GM18868 (cell line): ENCODE measurements around the gene RB1.
"Not testable (repeated sequence)": the region's sequence is repeated elsewhere in the genome, so short reads cannot be mapped to it uniquely, and the experiment has no call there.

Source experiments
- ATAC-seq: cut with Tn5 transposase; IDR thresholded peaks from one replicate; pipeline ENCODE4 v1.9.1; 2021; ENCODE audit warnings: mild to moderate bottlenecking, moderate library complexity; ENCODE audit not compliant: unreplicated experiment

Gene RB1

GRCh38 chr13:48446464-48446863, 142.9 kb downstream of the RB1 start:
- no peak for ATAC-seq

DNA sequence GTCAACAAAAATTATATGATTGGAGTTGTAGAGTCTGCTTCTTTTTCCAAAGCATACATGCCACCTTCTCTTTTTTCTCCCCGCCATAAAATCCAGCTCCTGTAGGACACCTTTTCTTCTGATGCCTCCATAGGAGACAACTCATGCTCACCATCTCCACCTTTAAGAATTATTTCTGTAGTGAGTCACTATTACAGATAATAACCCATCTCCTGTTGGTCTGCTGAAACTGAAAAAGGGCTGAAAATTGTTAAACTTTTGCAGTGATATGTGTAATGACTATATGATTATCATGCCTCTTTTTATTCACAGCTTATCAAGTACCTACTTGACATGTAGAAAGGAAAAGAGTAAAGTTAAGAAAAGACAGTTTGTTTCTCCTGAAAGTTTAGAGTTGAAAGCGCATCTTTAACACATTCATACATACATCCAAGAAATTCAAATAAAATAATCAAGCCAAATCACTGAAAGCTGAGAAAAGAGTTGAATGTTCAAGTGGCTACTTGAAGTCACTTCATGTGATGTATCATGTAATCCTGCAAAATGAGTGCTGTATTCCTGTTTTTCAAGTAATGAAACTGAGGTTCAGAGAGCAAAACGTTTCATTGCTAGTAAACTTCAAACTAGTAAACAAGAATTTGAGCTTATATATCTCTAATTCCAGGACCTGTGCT, 144.9 kb downstream of the RB1 start:
- no peak for ATAC-seq

DNA sequence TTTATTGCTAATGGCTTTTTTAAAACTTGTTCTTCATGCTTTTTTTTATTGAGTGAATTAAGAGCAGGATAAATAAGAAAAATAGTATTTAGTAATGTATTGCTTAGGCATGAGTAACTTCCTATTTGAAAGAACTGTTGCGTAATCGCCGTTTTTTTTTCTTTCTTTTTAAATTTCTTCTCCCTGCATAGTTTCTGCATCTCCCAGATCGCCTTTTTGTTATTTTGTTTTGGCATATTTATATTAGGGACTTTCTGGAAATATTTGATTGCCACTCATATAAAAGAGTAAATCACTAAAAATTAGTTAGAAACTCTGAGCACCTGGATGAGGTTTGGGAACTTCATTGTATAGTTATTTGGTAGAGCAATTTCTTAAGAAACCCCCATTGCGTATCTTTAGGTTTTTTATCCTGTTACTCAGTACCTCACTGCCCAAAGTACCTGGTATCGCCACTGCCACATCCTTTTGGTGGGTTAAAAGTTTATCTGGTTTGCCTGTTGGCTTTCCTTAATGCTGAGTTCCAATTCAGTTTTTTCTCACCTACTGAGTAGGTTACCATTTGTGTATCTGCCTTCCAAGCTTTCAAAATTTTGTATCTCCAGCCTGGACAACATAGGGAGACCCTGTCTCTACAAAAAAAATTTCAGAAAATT, 145.5 kb downstream of the RB1 start:
- ATAC-seq: no peak

- no peak for ATAC-seq
Measured at GRCh38 chr13:48449656-48450055, 146.1 kb downstream of the RB1 start.

DNA sequence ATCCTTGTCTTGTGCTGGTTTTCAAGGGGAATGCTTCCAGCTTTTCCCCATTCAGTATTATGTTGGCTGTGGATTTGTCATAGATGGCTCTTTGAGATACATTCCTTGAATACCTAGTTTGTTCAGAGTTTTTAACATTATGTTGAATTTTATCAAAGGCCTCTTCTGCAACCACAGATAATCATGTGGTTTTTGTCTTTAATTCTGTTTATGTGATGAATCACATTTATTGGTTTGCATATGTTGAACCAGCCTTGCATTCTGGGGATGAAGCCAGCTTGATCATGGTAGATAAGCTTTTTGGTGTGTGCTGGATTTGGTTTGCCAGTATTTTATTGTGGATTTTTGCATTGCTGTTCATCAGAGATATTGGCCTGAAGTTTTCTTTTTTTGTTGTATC, 147.6 kb downstream of the RB1 start:
- not testable (repeated sequence) for ATAC-seq

DNA sequence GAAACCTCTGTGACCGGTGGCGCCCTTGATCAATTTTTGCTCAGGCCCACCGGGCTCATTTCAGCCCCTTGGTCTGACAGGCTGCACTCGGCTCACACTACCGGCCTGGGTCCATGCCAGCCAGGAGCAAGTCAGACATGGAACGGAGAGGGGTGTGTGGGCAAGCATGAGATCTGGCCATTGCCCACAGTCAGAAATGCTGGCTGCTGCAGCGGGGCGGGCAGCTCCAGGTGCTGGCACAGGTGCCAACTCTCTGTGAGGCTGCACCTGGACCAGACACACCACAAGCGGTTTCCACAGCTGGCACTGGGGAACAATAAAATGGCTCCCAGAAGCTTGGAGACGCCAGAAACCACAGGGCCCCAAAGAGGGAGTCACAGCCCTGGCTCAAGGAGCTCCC, 153.0 kb downstream of the RB1 start:
- no peak for ATAC-seq

DNA sequence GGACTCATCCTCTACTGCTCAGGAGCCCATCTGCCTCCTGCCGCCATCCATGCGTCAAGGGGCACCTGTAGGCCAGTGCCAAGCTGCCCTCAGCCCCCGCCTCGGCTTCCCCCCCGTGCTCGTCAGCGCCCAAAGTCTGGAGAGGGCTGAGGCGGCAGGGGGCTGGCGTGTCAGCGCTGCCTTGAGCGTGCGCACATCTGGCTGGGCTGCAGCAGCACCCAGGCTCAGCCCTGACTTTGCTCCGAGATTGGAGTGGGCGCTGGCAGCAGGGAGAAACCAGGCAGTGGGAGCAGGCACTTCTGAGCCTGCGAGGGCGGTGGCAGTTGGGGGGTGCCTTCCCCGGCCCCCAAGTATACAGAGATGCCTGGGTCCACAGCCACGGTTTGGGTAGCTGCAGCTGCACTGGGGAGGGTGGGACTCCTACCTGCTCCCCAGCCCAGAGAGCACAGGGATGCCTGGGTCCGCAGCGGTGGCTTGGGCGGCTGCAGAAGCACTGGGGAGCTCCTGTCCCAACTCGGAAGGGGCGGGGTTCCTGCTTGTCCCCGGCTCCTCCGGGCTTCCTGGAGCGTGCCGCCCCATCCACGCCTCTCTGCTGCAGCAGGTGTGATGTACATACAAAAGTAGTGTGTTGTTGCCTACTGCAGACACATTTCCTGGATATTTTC, 154.2 kb downstream of the RB1 start:
- no peak for ATAC-seq

DNA sequence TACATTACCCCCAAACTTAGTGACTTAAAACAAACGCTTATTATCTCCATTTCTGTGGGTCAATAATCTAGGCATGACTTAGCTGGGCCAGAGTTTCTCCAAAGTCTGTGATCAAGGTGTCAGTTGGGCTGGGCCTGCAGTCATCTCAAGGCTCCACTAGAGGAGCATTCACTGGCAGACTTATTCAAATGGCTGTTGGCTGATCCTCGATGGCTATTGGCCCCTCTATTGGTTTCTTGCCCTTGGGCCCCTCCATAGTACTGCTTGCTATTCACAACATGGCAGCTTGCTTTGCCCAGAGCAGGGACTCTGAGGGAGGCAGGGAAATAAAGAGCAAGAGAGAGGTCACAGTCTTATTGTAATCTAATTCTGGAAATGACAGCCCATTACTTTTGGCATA, 171.7 kb downstream of the RB1 start:
- no peak for ATAC-seq

DNA sequence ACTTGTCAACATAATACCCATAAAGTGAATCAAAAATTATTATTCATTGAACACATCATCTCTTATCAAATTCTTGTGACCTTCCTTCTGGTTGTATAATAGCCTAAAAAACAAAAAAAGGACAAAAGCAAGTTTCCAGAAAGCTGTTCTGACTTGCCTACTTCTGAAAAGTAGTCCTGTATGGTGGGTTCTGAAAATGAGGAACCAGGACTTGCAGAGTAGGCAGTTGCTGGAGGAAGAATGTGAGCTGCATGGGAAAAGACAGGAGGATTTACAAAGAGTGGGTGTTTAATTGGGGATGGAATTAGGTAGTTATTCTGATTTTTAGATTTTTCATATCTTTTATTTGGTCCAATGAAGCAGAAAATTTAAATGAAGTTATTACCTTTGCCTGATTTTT, 172.7 kb downstream of the RB1 start:
- ATAC-seq: peak; percentile 43

DNA sequence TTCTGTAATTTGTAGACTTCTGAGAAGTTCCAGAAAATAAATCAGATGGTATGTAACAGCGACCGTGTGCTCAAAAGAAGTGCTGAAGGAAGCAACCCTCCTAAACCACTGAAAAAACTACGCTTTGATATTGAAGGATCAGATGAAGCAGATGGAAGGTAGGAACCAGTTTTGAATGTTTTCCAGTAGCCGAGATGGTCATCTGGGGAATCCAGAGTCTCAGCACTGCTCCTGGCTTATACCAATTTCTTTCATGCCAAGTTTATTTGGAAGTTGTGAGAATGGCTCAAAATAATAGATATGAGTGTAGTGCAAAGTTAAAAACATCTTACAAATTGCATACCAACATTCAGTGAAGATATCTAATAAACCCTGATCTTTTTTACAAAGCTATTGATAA, 173.1 kb downstream of the RB1 start:
- no peak for ATAC-seq

GRCh38 chr13:48477191-48477855, 173.8 kb downstream of the RB1 start:
- ATAC-seq: peak; percentile 81

DNA sequence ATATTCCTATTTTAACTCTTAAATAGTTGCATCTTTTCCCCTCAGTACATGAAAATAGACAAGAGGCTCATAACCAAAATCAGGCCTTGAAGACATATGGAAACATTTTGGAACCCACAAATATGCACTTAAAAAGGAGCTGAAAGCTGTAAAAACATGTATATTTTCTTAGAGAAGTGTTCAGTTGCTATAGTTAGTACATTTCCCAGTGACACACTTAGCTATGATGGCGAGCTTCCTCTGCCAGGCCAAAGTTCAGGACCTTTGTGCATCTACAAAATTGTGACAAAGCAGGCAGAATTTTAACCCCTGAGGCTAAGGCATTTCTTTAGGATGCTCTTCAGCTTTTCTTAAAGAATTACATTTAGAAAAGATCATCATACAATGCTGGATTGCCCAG, 174.8 kb downstream of the RB1 start:
- ATAC-seq: no peak

DNA sequence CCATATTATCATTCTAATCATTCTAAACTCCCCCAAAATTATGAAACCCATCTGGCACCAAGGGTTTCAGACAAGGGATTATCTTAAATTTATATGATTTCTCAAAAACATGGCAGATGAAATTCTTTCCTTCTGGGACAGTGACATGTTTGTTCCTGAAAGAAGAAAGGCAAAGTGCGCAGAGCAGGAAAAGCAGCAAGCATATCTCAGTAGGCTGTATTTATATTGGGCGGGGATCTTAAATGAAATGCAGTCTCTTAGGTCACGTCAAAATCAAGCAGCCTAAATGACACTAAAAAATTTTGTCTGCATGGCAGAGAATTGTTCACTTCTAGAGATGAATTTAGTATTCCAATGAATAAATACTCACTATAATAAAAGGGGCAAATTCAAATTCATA, 180.0 kb downstream of the RB1 start:
- no peak for ATAC-seq

GRCh38 chr13:48485432-48485831, 181.9 kb downstream of the RB1 start:
- no peak for ATAC-seq

DNA sequence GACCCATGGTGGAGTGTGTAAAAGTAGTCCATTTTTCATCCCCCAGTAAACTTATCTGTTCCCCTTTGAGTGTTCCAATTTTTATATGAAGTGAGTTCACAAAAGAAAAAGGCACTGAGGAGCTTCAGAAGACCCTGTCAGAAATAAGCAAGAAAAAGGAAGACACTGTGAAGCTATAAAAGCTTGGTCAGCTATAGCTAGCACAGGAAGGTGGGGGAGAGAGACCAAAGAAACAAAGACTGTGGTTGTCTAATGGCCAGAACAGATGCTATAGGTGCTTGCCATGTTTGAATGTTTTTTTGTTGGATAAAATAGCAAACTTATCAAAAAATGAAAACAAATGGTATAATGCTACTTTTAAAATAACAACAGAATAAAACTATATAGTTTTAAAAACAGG, 182.8 kb downstream of the RB1 start:
- ATAC-seq: no peak

- no peak for ATAC-seq
Measured at GRCh38 chr13:48486836-48487235, 183.3 kb downstream of the RB1 start.

- no peak for ATAC-seq
Measured at GRCh38 chr13:48487968-48488367, 184.4 kb downstream of the RB1 start.

DNA sequence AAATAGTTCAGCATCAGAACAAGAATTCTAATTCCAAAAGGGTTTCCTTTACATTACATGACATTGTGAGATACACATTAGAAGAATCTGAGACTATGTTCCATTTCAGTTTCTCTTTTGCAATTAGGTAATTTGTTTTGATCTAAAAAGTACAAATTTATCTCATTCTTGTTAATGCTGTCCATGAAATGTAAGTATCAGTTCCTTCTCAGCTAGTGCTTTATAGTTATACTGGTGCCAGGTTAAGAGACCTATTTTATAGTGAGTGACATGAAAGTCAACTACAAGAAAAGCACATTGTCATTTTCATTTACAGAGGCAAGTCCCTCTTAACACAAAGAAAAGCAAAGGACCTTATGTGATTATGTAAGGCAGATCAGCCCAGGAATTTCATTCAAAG, 185.4 kb downstream of the RB1 start:
- peak; percentile 26 for ATAC-seq

GRCh38 chr13:48489666-48490065, 186.1 kb downstream of the RB1 start:
- ATAC-seq: no peak

GRCh38 chr13:48490241-48490640, 186.7 kb downstream of the RB1 start:
- no peak for ATAC-seq

DNA sequence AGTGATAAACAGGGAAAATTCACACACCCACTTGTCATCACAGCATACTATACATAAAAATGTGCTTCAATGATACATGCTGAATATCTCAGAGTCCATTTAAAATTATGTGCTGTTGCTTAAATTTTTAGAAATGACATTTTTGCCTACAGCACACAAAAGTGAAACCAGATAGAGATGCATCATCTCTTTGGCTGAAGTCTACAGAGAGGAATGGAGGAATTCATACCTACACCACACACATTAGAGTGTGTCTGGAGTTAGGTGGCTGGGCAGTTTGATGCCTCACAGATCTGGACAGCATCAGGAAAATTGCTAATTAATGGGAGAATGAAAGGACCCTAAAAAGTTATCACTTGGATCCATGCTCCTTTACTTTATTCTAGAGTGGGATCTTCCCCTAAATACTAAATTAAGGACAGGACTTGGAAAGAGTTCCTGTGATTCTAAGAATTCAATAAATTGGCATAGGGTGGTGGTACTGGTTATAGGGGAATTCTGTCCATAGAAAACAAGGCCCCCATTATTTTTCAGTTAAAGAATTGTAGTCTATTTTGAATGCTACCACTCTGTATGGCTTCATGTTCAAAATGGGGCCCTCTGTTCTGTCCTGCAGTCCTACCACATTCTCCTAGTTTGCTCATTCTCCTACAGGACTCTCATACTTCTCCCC, 188.0 kb downstream of the RB1 start:
- no peak for ATAC-seq
